HepG2 (cell line): ENCODE data around the gene SLC13A3. TPM values are rescaled to one million over a fixed set of nuclear protein-coding genes. Genes with fewer than 3 reads are reported as not detected.

Experiments
- SMC3 ChIP-seq: IDR thresholded peaks from 2 replicates; pipeline ENCODE4 v1.6.1; 2011; ENCODE audit warnings: low read length, improper control_type of control experiment
- ZC3H4 ChIP-seq: sonication (generic); formaldehyde crosslinking; IDR thresholded peaks from 2 replicates; pipeline ENCODE4 v1.4.0; 2020; ENCODE audit warnings: missing genetic modification reagents, borderline replicate concordance
- polyA plus RNA-seq, 8 experiments: library from polyadenylated mRNA; depleted of rRNA in 3 of 8; stranded (reverse) in 7 of 8; unstranded in 1 of 8; fragments of >200 nt; fragmentation: Illumina TruSeq in 4 of 8; extraction: Trizol in 4 of 8; gene quantifications; 2 replicates each; pipeline versions ENCODE4 v1.2.1 to v1.2.3, GENCODE V29; 2011 to 2016; ENCODE audit warnings: low read depth in 4 of 8, missing spikeins in 1 of 8, mixed read lengths in 1 of 8; ENCODE audit not compliant: insufficient read depth in 1 of 8
- total RNA-seq, 5 experiments: library from RNA; depleted of rRNA; stranded (reverse); fragments of >200 nt; fragmentation: Illumina TruSeq; extraction: Trizol; gene quantifications; 2 replicates each; pipeline ENCODE4 v1.2.3, GENCODE V29; 2016; ENCODE audit warnings: low read depth in 1 of 5
- TF ChIP-seq, protein P1 (sequence below): sonication (generic); formaldehyde crosslinking; IDR thresholded peaks from 2 replicates; pipeline ENCODE4 v1.4.0; 2020; ENCODE audit warnings: missing genetic modification reagents
- TF ChIP-seq, protein P2 (sequence below): sonication (generic); formaldehyde crosslinking; IDR thresholded peaks from 2 replicates; pipeline ENCODE4 v1.5.0; 2020; ENCODE audit warnings: mild to moderate bottlenecking, missing genetic modification reagents, moderate library complexity
- TF ChIP-seq, protein P3 (sequence below): sonication (generic); formaldehyde crosslinking; IDR thresholded peaks from 2 replicates; pipeline ENCODE4 v1.4.0; 2020; ENCODE audit warnings: missing genetic modification reagents

The SLC13A3 gene
- total and polyA plus RNA-seq, 2 of the 13 experiments (the other 11 are each of a cell fraction or from before 2014, with no cell fraction given) = 66.5 to 76.0 TPM

DNA sequence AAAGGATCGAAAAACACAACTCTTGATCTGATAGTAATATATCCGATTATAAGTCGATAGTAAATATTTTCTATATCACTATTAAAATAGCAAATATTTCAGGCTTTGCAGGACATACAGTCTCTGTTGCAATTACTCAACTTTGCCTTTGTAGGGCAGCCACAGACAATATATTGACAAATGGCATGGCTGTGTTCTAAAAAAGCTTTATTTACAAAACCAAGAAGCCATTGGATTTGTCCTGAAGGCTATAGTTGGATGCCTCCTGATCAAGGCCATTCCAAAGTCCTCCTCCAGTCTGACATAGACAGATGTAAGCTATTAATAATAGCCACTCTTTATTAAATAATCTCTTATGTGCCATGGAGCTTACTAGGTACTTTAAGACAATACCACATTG, 106.7 kb downstream of the SLC13A3 start (continued):
- TF ChIP-seq, protein P1, sequence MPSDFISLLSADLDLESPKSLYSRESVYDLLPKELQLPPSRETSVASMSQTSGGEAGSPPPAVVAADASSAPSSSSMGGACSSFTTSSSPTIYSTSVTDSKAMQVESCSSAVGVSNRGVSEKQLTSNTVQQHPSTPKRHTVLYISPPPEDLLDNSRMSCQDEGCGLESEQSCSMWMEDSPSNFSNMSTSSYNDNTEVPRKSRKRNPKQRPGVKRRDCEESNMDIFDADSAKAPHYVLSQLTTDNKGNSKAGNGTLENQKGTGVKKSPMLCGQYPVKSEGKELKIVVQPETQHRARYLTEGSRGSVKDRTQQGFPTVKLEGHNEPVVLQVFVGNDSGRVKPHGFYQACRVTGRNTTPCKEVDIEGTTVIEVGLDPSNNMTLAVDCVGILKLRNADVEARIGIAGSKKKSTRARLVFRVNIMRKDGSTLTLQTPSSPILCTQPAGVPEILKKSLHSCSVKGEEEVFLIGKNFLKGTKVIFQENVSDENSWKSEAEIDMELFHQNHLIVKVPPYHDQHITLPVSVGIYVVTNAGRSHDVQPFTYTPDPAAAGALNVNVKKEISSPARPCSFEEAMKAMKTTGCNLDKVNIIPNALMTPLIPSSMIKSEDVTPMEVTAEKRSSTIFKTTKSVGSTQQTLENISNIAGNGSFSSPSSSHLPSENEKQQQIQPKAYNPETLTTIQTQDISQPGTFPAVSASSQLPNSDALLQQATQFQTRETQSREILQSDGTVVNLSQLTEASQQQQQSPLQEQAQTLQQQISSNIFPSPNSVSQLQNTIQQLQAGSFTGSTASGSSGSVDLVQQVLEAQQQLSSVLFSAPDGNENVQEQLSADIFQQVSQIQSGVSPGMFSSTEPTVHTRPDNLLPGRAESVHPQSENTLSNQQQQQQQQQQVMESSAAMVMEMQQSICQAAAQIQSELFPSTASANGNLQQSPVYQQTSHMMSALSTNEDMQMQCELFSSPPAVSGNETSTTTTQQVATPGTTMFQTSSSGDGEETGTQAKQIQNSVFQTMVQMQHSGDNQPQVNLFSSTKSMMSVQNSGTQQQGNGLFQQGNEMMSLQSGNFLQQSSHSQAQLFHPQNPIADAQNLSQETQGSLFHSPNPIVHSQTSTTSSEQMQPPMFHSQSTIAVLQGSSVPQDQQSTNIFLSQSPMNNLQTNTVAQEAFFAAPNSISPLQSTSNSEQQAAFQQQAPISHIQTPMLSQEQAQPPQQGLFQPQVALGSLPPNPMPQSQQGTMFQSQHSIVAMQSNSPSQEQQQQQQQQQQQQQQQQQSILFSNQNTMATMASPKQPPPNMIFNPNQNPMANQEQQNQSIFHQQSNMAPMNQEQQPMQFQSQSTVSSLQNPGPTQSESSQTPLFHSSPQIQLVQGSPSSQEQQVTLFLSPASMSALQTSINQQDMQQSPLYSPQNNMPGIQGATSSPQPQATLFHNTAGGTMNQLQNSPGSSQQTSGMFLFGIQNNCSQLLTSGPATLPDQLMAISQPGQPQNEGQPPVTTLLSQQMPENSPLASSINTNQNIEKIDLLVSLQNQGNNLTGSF = no peak
- TF ChIP-seq, protein P2, sequence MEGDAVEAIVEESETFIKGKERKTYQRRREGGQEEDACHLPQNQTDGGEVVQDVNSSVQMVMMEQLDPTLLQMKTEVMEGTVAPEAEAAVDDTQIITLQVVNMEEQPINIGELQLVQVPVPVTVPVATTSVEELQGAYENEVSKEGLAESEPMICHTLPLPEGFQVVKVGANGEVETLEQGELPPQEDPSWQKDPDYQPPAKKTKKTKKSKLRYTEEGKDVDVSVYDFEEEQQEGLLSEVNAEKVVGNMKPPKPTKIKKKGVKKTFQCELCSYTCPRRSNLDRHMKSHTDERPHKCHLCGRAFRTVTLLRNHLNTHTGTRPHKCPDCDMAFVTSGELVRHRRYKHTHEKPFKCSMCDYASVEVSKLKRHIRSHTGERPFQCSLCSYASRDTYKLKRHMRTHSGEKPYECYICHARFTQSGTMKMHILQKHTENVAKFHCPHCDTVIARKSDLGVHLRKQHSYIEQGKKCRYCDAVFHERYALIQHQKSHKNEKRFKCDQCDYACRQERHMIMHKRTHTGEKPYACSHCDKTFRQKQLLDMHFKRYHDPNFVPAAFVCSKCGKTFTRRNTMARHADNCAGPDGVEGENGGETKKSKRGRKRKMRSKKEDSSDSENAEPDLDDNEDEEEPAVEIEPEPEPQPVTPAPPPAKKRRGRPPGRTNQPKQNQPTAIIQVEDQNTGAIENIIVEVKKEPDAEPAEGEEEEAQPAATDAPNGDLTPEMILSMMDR = peak; percentile 79
- TF ChIP-seq ZC3H4 (CRISPR knock-in tag) (no peak), SMC3 (peak; percentile 44)
- TF ChIP-seq, protein P3, sequence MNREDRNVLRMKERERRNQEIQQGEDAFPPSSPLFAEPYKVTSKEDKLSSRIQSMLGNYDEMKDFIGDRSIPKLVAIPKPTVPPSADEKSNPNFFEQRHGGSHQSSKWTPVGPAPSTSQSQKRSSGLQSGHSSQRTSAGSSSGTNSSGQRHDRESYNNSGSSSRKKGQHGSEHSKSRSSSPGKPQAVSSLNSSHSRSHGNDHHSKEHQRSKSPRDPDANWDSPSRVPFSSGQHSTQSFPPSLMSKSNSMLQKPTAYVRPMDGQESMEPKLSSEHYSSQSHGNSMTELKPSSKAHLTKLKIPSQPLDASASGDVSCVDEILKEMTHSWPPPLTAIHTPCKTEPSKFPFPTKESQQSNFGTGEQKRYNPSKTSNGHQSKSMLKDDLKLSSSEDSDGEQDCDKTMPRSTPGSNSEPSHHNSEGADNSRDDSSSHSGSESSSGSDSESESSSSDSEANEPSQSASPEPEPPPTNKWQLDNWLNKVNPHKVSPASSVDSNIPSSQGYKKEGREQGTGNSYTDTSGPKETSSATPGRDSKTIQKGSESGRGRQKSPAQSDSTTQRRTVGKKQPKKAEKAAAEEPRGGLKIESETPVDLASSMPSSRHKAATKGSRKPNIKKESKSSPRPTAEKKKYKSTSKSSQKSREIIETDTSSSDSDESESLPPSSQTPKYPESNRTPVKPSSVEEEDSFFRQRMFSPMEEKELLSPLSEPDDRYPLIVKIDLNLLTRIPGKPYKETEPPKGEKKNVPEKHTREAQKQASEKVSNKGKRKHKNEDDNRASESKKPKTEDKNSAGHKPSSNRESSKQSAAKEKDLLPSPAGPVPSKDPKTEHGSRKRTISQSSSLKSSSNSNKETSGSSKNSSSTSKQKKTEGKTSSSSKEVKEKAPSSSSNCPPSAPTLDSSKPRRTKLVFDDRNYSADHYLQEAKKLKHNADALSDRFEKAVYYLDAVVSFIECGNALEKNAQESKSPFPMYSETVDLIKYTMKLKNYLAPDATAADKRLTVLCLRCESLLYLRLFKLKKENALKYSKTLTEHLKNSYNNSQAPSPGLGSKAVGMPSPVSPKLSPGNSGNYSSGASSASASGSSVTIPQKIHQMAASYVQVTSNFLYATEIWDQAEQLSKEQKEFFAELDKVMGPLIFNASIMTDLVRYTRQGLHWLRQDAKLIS (CRISPR knock-in tag) = no peak
- TF ChIP-seq, all 625 proteins: peak for 15
